Activated naive CD4-positive, alpha-beta T cell (primary cell): Measurements from ENCODE around the gene RLN2.

Experiments used
- DNase-seq, 4 experiments: peaks; one replicate each; lab custom pipeline; 2025; lab: John Stamatoyannopoulos, UW

Gene RLN2

DNA sequence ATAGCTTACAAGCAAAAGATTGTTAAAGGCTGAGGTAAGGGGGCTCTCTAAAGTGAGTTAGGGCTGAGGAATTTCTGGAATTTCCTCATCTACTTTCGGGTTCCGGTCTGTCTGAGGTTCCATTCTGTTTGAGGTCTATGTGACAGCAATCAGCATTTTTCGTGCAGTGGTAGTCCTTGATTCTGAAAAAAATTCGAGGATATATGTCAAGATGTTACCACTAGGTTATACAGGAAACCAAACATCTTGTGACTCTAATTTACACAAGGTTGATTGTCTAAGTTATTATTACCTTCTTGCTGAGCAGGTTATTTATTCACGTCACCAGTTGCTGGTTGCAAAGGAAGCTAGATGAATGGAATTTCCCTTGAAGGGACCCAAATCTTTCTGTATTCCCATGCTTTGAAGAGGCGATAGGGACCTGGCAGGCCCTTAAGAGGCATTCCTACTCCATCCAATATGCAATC is 35.2 kb downstream of the RLN2 start:
- no peak for DNase-seq

GRCh38 chr9:5265939-5266338 is 38.6 kb downstream of the RLN2 start:
- no peak for DNase-seq

DNA sequence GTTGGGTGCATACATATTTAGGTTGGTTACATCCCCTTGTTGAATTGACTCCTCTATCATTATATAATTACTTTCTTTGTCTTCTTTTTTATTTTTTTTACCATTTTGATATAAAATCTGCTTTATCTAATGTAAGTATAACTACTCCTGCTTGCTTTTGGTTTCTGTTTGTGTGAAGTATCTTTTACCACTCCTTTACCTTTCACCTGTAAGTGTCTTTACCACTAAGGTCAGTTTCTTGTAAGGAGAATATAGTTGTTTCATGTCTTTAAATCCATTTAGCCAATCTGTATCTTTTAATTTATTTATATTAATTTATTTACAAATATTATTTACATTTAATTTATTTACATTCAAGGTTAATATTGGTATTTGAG is 40.3 kb downstream of the RLN2 start:
- no peak for DNase-seq

GRCh38 chr9:5263351-5264218 is 40.9 kb downstream of the RLN2 start:
- no peak for DNase-seq
